GM12878 (cell line): Measurements from ENCODE around the gene RNASE9.
"Not testable (repeated sequence)": the region's sequence is repeated elsewhere in the genome, so short reads cannot be mapped to it uniquely, and the experiment has no call there.

Experiments
- PAX8 ChIP-seq: fragments of 450-650 bp; IDR thresholded peaks from 2 replicates; pipeline ENCODE4 v1.6.1; 2017; ENCODE audit warnings: mild to moderate bottlenecking, moderate library complexity
- REST ChIP-seq: IDR thresholded peaks from 2 replicates; pipeline ENCODE4 v1.6.1; 2012; ENCODE audit warnings: mild to moderate bottlenecking, low read depth, low read length
- STAT3 ChIP-seq: IDR thresholded peaks from 2 replicates; pipeline ENCODE4 v1.6.1; 2011; ENCODE audit warnings: low read depth, low read length, improper control_type of control experiment
- YBX1 ChIP-seq: fragments of 450-650 bp; IDR thresholded peaks from 2 replicates; pipeline ENCODE4 v1.6.1; 2016; ENCODE audit warnings: antibody characterized with exemption

GRCh38 chr14:20507537-20507936 lies 53.3 kb downstream of the RNASE9 start:
- not testable (repeated sequence) for TF ChIP-seq PAX8, REST, YBX1, STAT3
